ENCODE data around the gene SCNM1.

Gene SCNM1

DNA sequence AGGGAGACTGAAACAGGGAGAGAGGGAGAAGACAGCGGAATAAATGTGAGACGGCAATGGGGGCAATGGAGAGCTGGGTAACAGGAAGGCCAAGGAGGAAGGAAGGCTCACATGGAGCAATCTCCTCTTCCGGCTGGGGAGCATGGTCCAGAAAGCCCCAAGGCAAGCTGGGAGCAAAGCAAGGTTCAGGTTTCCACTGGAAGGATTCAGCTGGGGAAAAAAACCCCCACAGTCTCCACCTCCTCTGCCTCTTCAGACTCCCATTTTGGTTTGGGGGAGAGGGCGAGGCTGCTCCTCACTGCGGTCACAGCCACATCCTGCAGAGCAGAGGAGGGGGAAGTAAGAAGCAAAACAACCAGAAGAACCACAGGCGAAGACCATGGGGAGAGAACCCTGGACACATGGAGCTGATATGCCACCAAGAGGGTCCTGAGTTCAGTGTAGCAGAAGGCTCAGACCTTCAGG lies 8.8 kb upstream of the SCNM1 start (continued):
- no peak for TF ChIP-seq ZNF670 (tag by site-specific recombination; IDR thresholded peaks at IDR 0.05; ENCODE audit: low read depth)
- no peak for TF ChIP-seq SP2 (tag by site-specific recombination; IDR thresholded peaks at IDR 0.05)
- TF ChIP-seq ZNF600 (tag by site-specific recombination; IDR thresholded peaks at IDR 0.05) = no peak

- no peak overlapping the region for H3K4me3 ChIP-seq (ENCODE audit: low read depth, low read length)
- POLR2A ChIA-PET = interaction anchor here (1.2 kb wide), 1 partner anchor 59 kb away, joined by 3 read pairs; no protein-coding TSS in a partner anchor
- CTCF ChIA-PET = interaction anchor here (0.6 to 6.4 kb wide), 3 partner anchors 59 to 134 kb away, joined by 3 to 124 read pairs (median 10); partner anchors contain the start of gene C1orf56
- no peak overlapping the region for H3K27ac ChIP-seq (ENCODE audit: extremely low read depth, low read depth, low read length)
- TF ChIP-seq OVOL3 (tag by site-specific recombination; IDR thresholded peaks at IDR 0.05) (no peak), ZNF214 (tag by site-specific recombination; IDR thresholded peaks at IDR 0.05; ENCODE audit: borderline replicate concordance) (no peak), ZNF266 (tag by site-specific recombination; IDR thresholded peaks at IDR 0.05; ENCODE audit: low read depth) (no peak), ZNF701 (tag by site-specific recombination; IDR thresholded peaks at IDR 0.05) (no peak), ZBTB7A (tag by site-specific recombination; IDR thresholded peaks at IDR 0.05; ENCODE audit: low read depth) (no peak), IKZF3 (tag by site-specific recombination; IDR thresholded peaks at IDR 0.05) (no peak), PATZ1 (tag by site-specific recombination; IDR thresholded peaks at IDR 0.05) (no peak), ZNF394 (tag by site-specific recombination; IDR thresholded peaks at IDR 0.05; ENCODE audit: borderline replicate concordance) (no peak), ZNF221 (tag by site-specific recombination; IDR thresholded peaks at IDR 0.05; ENCODE audit: borderline replicate concordance) (no peak), ZNF621 (tag by site-specific recombination; IDR thresholded peaks at IDR 0.05) (no peak), GLIS1 (tag by site-specific recombination; IDR thresholded peaks at IDR 0.05) (no peak), ZNF132 (tag by site-specific recombination; IDR thresholded peaks at IDR 0.05; ENCODE audit: borderline replicate concordance) (no peak), ZNF639 (tag by site-specific recombination; IDR thresholded peaks at IDR 0.05) (no peak), ZNF146 (tag by site-specific recombination; IDR thresholded peaks at IDR 0.05) (no peak), ZNF433 (tag by site-specific recombination; IDR thresholded peaks at IDR 0.05; ENCODE audit: low read depth) (no peak)
- TF ChIP-seq, protein P1, sequence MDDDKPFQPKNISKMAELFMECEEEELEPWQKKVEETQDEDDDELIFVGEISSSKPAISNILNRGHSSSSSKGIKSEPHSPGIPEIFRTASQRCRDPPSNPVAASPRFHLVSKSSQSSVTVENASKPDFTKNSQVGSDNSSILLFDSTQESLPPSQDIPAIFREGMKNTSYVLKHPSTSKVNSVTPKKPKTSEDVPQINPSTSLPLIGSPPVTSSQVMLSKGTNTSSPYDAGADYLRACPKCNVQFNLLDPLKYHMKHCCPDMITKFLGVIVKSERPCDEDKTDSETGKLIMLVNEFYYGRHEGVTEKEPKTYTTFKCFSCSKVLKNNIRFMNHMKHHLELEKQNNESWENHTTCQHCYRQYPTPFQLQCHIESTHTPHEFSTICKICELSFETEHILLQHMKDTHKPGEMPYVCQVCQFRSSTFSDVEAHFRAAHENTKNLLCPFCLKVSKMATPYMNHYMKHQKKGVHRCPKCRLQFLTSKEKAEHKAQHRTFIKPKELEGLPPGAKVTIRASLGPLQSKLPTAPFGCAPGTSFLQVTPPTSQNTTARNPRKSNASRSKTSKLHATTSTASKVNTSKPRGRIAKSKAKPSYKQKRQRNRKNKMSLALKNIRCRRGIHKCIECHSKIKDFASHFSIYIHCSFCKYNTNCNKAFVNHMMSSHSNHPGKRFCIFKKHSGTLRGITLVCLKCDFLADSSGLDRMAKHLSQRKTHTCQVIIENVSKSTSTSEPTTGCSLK (tag by site-specific recombination; IDR thresholded peaks at IDR 0.05) = no peak
- H3K36me3 ChIP-seq (ENCODE audit: control insufficient read depth in 2 of 2, insufficient read depth in 1 of 2, low read length in 2 of 2) = peaks cover 12 to 61% of the 10 kb centered on the region in 2 experiments
- H3K4me1 ChIP-seq (ENCODE audit: control insufficient read depth, insufficient read depth, low read length) = no peaks in the 10 kb centered on the region
- no peaks in the 10 kb centered on the region for H3K9me3 ChIP-seq (ENCODE audit: control insufficient read depth, insufficient read depth, low read depth, low read length)
Observed at GRCh38 chr1:151158326-151158725, 7.6 kb upstream of the SCNM1 start.

Data from HEK293 (cell line).